HCT116 (cell line): ENCODE data around the gene ITFG1.

ENCODE experiments used
- EZH2 ChIP-seq: fragments of 200-600 bp; sonication (generic); IDR thresholded peaks from 2 replicates; pipeline ENCODE4 v1.6.1; 2017; ENCODE audit warnings: antibody characterized with exemption, mixed run types
- EZH2phosphoT487 ChIP-seq: fragments of 200-600 bp; IDR thresholded peaks from 2 replicates; pipeline ENCODE4 v1.6.1; 2018; ENCODE audit warnings: antibody characterized with exemption, borderline replicate concordance
- POLR2AphosphoS5 ChIP-seq: IDR thresholded peaks from 2 replicates; pipeline ENCODE4 v1.6.1; 2011; ENCODE audit warnings: mild to moderate bottlenecking, low read depth, low read length, moderate library complexity
- YY1 ChIP-seq: IDR thresholded peaks from 2 replicates; pipeline ENCODE4 v1.6.1; 2011; ENCODE audit warnings: low read length, low read depth, moderate library complexity, mild to moderate bottlenecking; ENCODE audit not compliant: insufficient replicate concordance; ENCODE audit errors: extremely low read depth
- TF ChIP-seq, protein P1 (sequence below), 3 experiments: fragments of 200-600 bp in 1 of 3; sonication (generic) in 1 of 3; IDR thresholded peaks in 2 of 3; conservative IDR thresholded peaks in 1 of 3; 2 replicates each; pipeline ENCODE4 v1.5.1; 2012 to 2017; ENCODE audit warnings: low read depth in 2 of 3, low read length in 2 of 3, antibody characterized with exemption in 1 of 3, borderline replicate concordance in 1 of 3, control low read depth in 1 of 3, mild to moderate bottlenecking in 1 of 3, mixed read lengths in 1 of 3, mixed run types in 1 of 3, moderate library complexity in 1 of 3; ENCODE audit not compliant: insufficient read depth in 1 of 3
- TF ChIP-seq, protein P2 (sequence below): IDR thresholded peaks from 2 replicates; pipeline ENCODE4 v1.6.1; 2012

DNA sequence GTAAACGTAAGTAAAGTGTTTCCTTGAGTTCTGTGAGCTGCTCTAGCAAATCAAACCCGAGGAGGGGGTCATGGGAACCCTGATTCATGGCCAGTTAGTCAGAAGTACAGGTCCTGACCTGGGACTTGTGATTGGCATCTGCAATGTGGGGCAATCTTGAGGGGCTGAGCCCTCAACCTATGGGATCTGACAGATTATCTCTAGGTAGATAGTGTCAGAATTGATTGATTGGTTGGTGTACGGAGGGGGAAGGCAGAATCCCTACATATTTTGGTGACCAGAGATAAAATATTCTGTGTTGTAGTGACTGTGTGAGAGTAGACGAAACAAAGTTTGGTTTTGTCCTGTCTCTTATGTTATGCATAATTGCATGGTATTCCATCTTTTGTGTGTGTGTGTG lies 216.7 kb downstream of the ITFG1 start:
- TF ChIP-seq, protein P1, sequence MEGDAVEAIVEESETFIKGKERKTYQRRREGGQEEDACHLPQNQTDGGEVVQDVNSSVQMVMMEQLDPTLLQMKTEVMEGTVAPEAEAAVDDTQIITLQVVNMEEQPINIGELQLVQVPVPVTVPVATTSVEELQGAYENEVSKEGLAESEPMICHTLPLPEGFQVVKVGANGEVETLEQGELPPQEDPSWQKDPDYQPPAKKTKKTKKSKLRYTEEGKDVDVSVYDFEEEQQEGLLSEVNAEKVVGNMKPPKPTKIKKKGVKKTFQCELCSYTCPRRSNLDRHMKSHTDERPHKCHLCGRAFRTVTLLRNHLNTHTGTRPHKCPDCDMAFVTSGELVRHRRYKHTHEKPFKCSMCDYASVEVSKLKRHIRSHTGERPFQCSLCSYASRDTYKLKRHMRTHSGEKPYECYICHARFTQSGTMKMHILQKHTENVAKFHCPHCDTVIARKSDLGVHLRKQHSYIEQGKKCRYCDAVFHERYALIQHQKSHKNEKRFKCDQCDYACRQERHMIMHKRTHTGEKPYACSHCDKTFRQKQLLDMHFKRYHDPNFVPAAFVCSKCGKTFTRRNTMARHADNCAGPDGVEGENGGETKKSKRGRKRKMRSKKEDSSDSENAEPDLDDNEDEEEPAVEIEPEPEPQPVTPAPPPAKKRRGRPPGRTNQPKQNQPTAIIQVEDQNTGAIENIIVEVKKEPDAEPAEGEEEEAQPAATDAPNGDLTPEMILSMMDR (IDR thresholded peaks at IDR 0.05 in 2 of 3, conservative IDR thresholded peaks at IDR 0.05 in 1 of 3; ENCODE audit: borderline replicate concordance in 1 of 3, insufficient read depth in 1 of 3, low read depth in 2 of 3, low read length in 2 of 3), result no peak
- TF ChIP-seq EZH2phosphoT487 (no peak), YY1 (no peak), POLR2AphosphoS5 (no peak), EZH2 (no peak)
- TF ChIP-seq, protein P2, sequence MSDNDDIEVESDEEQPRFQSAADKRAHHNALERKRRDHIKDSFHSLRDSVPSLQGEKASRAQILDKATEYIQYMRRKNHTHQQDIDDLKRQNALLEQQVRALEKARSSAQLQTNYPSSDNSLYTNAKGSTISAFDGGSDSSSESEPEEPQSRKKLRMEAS, result no peak
